ENCODE measurements around the gene TMUB1. TPM values are rescaled to one million over a fixed set of nuclear protein-coding genes. Genes with fewer than 3 reads are reported as not detected.

The TMUB1 gene
- total and polyA plus RNA-seq, 9 of the 15 experiments (the other 6 are each of a cell fraction or from before 2014, with no cell fraction given) = 0.14 to 241 (median 74.1) TPM

DNA sequence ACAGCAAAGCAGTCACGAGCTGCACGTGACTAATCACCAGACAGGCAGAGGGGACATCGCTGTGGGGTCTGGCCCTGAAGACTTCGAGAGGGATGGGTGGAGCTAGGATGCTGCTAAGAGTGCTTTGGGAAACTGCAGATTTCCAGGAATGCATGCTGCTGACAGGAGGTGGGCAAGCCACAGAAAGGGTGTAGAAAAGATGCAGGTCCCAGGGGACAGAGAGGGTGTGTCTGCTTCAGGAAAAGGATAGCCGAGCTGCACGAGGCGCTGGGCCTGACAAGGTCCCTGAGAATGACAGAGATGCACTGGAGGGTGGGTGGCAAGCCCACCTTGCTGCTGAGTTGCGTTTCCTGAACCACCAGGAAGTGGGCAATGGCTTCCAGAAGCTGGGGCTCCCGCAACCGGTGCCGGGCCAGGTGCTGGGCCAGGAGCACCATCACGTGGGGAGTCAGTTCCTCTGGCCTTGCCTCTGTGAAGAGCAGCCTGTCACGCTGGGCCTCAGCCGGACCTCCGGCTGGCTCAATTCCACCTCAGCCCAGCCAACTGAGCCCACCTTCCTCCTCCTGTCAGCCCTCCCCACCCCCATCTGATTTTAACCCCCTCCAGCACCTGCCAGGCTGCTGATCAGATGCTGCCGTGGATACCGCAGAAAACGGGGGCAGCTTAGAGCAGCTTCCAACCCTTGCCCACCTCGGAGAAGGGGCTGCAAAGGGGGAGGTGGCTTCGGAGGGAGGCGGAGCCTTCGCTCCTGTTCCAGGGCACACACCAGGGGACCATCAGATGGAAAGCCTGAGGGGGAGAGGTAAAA, 4.9 kb downstream of the TMUB1 start (continued):
- TF ChIP-seq NCOA2 (IDR thresholded peaks at IDR 0.05; ENCODE audit: partially characterized antibody in 2 of 2) = no peak
- TF ChIP-seq HSF4 (CRISPR knock-in tag; IDR thresholded peaks at IDR 0.05; ENCODE audit: borderline replicate concordance) = no peak
- TF ChIP-seq, protein P1, sequence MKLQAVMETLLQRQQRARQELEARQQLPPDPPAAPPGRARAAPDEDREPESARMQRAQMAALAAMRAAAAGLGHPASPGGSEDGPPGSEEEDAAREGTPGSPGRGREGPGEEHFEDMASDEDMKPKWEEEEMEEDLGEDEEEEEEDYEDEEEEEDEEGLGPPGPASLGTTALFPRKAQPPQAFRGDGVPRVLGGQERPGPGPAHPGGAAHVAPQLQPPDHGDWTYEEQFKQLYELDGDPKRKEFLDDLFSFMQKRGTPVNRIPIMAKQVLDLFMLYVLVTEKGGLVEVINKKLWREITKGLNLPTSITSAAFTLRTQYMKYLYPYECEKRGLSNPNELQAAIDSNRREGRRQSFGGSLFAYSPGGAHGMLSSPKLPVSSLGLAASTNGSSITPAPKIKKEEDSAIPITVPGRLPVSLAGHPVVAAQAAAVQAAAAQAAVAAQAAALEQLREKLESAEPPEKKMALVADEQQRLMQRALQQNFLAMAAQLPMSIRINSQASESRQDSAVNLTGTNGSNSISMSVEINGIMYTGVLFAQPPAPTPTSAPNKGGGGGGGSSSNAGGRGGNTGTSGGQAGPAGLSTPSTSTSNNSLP (IDR thresholded peaks at IDR 0.05; ENCODE audit: borderline replicate concordance, low read depth, low read length) = no peak
- TF ChIP-seq TAF15 (IDR thresholded peaks at IDR 0.05; ENCODE audit: low read depth, low read length) = no peak
- TF ChIP-seq, protein P2, sequence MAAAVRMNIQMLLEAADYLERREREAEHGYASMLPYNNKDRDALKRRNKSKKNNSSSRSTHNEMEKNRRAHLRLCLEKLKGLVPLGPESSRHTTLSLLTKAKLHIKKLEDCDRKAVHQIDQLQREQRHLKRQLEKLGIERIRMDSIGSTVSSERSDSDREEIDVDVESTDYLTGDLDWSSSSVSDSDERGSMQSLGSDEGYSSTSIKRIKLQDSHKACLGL (CRISPR knock-in tag; IDR thresholded peaks at IDR 0.05; ENCODE audit: borderline replicate concordance, poor library complexity, severe bottlenecking) = no peak
- TF ChIP-seq BRD9 (IDR thresholded peaks at IDR 0.05; ENCODE audit: low read depth, partially characterized antibody) = no peak
- no peak for TF ChIP-seq ZBTB8A (IDR thresholded peaks at IDR 0.05; ENCODE audit: partially characterized antibody)
- TF ChIP-seq, protein P3, sequence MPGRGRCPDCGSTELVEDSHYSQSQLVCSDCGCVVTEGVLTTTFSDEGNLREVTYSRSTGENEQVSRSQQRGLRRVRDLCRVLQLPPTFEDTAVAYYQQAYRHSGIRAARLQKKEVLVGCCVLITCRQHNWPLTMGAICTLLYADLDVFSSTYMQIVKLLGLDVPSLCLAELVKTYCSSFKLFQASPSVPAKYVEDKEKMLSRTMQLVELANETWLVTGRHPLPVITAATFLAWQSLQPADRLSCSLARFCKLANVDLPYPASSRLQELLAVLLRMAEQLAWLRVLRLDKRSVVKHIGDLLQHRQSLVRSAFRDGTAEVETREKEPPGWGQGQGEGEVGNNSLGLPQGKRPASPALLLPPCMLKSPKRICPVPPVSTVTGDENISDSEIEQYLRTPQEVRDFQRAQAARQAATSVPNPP (IDR thresholded peaks at IDR 0.05; ENCODE audit: borderline replicate concordance, insufficient read depth, insufficient read length) = no peak
- no peak for TF ChIP-seq ZZZ3 (IDR thresholded peaks at IDR 0.05)
- TF ChIP-seq, protein P4, sequence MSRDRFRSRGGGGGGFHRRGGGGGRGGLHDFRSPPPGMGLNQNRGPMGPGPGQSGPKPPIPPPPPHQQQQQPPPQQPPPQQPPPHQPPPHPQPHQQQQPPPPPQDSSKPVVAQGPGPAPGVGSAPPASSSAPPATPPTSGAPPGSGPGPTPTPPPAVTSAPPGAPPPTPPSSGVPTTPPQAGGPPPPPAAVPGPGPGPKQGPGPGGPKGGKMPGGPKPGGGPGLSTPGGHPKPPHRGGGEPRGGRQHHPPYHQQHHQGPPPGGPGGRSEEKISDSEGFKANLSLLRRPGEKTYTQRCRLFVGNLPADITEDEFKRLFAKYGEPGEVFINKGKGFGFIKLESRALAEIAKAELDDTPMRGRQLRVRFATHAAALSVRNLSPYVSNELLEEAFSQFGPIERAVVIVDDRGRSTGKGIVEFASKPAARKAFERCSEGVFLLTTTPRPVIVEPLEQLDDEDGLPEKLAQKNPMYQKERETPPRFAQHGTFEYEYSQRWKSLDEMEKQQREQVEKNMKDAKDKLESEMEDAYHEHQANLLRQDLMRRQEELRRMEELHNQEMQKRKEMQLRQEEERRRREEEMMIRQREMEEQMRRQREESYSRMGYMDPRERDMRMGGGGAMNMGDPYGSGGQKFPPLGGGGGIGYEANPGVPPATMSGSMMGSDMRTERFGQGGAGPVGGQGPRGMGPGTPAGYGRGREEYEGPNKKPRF (IDR thresholded peaks at IDR 0.05; ENCODE audit: low read depth, low read length) = no peak
- no peak for TF ChIP-seq TRIM24 (IDR thresholded peaks at IDR 0.05)
- no peak for TF ChIP-seq NFE2L1 (tag; IDR thresholded peaks at IDR 0.05; ENCODE audit: borderline replicate concordance, low read depth)
- 0 out of 2 replicates have a peak, but pooled peaks have one; percentile 36 for TF ChIP-seq NR4A1 (CRISPR knock-in tag; IDR thresholded peaks at IDR 0.05)
- no peak for TF ChIP-seq NR4A1 (tag; IDR thresholded peaks at IDR 0.05)
- TF ChIP-seq, protein P5, sequence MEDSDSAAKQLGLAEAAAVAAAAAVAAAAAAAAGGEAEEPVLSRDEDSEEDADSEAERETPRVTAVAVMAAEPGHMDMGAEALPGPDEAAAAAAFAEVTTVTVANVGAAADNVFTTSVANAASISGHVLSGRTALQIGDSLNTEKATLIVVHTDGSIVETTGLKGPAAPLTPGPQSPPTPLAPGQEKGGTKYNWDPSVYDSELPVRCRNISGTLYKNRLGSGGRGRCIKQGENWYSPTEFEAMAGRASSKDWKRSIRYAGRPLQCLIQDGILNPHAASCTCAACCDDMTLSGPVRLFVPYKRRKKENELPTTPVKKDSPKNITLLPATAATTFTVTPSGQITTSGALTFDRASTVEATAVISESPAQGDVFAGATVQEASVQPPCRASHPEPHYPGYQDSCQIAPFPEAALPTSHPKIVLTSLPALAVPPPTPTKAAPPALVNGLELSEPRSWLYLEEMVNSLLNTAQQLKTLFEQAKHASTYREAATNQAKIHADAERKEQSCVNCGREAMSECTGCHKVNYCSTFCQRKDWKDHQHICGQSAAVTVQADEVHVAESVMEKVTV (CRISPR knock-in tag; IDR thresholded peaks at IDR 0.05) = no peak
- peak in 1 of 2 experiments; percentile 64; a peak in 1 of 4 replicates for TF ChIP-seq FOXK2 (conservative IDR thresholded peaks at IDR 0.05 in 1 of 2, IDR thresholded peaks at IDR 0.05 in 1 of 2; ENCODE audit: low read depth in 2 of 2)
- 0 out of 2 replicates have a peak, but pooled peaks have one; percentile 19 for TF ChIP-seq ELF4 (CRISPR knock-in tag; IDR thresholded peaks at IDR 0.05)
- TF ChIP-seq CREM (IDR thresholded peaks at IDR 0.05; ENCODE audit: low read depth) = no peak
- no peak for TF ChIP-seq ZNF445 (CRISPR knock-in tag; IDR thresholded peaks at IDR 0.05; ENCODE audit: low read depth)
- TF ChIP-seq BHLHE40 (IDR thresholded peaks at IDR 0.05; ENCODE audit: low read length) = peak; percentile 95

Measured in K562 (cell line).